ENCODE results near the gene EPAS1. TPM values are rescaled to one million over a fixed set of nuclear protein-coding genes. Genes with fewer than 3 reads are reported as not detected.
A peak's percentile ranks its signal among the peaks of the same experiment; 100 is the strongest.

Gene EPAS1
- total and polyA plus RNA-seq, 2 of the 13 experiments (the other 11 are each of a cell fraction or from before 2014, with no cell fraction given) = 47.1 to 182 TPM

GRCh38 chr2:46416739-46417403 is 119.7 kb downstream of the EPAS1 start (continued):
- TF ChIP-seq E2F5 (CRISPR knock-in tag; conservative IDR thresholded peaks at IDR 0.05) = no peak
- TF ChIP-seq U2AF1 (optimal IDR thresholded peaks at IDR 0.05; ENCODE audit: low read depth, low read length) = no peak
- TF ChIP-seq, protein P1, sequence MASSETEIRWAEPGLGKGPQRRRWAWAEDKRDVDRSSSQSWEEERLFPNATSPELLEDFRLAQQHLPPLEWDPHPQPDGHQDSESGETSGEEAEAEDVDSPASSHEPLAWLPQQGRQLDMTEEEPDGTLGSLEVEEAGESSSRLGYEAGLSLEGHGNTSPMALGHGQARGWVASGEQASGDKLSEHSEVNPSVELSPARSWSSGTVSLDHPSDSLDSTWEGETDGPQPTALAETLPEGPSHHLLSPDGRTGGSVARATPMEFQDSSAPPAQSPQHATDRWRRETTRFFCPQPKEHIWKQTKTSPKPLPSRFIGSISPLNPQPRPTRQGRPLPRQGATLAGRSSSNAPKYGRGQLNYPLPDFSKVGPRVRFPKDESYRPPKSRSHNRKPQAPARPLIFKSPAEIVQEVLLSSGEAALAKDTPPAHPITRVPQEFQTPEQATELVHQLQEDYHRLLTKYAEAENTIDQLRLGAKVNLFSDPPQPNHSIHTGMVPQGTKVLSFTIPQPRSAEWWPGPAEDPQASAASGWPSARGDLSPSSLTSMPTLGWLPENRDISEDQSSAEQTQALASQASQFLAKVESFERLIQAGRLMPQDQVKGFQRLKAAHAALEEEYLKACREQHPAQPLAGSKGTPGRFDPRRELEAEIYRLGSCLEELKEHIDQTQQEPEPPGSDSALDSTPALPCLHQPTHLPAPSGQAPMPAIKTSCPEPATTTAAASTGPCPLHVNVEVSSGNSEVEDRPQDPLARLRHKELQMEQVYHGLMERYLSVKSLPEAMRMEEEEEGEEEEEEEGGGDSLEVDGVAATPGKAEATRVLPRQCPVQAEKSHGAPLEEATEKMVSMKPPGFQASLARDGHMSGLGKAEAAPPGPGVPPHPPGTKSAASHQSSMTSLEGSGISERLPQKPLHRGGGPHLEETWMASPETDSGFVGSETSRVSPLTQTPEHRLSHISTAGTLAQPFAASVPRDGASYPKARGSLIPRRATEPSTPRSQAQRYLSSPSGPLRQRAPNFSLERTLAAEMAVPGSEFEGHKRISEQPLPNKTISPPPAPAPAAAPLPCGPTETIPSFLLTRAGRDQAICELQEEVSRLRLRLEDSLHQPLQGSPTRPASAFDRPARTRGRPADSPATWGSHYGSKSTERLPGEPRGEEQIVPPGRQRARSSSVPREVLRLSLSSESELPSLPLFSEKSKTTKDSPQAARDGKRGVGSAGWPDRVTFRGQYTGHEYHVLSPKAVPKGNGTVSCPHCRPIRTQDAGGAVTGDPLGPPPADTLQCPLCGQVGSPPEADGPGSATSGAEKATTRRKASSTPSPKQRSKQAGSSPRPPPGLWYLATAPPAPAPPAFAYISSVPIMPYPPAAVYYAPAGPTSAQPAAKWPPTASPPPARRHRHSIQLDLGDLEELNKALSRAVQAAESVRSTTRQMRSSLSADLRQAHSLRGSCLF (CRISPR knock-in tag; IDR thresholded peaks at IDR 0.05; ENCODE audit: borderline replicate concordance) = no peak
- no peak for TF ChIP-seq TOPORS (CRISPR knock-in tag; IDR thresholded peaks at IDR 0.05)
- TF ChIP-seq CSRNP1 (CRISPR knock-in tag; IDR thresholded peaks at IDR 0.05) = no peak
- TF ChIP-seq SMYD3 (CRISPR knock-in tag; IDR thresholded peaks at IDR 0.05) = no peak; the same call in 1 of the 2 replicates
- TF ChIP-seq ZFP36L1 (CRISPR knock-in tag; IDR thresholded peaks at IDR 0.05) = peak; percentile 45; the same call in 1 of the 2 replicates
- no peak for TF ChIP-seq ZNF879 (CRISPR knock-in tag; IDR thresholded peaks at IDR 0.05)
- TF ChIP-seq, protein P2, sequence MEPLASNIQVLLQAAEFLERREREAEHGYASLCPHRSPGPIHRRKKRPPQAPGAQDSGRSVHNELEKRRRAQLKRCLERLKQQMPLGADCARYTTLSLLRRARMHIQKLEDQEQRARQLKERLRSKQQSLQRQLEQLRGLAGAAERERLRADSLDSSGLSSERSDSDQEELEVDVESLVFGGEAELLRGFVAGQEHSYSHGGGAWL (CRISPR knock-in tag; IDR thresholded peaks at IDR 0.05) = no peak
- TF ChIP-seq POLR2G (IDR thresholded peaks at IDR 0.05; ENCODE audit: low read depth, low read length) = no peak
- TF ChIP-seq SIX1 (CRISPR knock-in tag; IDR thresholded peaks at IDR 0.05; ENCODE audit: borderline replicate concordance) = peak; percentile 77; the same call in 1 of the 2 replicates
- no peak for TF ChIP-seq ZNF446 (CRISPR knock-in tag; IDR thresholded peaks at IDR 0.05)
- no peak for TF ChIP-seq SRSF4 (IDR thresholded peaks at IDR 0.05; ENCODE audit: low read depth, low read length, poor library complexity, severe bottlenecking)
- TF ChIP-seq ARID5B (CRISPR knock-in tag; IDR thresholded peaks at IDR 0.05) = peak; percentile 80
- no peak for TF ChIP-seq ARHGAP35 (CRISPR knock-in tag; IDR thresholded peaks at IDR 0.05; ENCODE audit: borderline replicate concordance)
